ENCODE data around the gene TCF12.

Gene TCF12

DNA sequence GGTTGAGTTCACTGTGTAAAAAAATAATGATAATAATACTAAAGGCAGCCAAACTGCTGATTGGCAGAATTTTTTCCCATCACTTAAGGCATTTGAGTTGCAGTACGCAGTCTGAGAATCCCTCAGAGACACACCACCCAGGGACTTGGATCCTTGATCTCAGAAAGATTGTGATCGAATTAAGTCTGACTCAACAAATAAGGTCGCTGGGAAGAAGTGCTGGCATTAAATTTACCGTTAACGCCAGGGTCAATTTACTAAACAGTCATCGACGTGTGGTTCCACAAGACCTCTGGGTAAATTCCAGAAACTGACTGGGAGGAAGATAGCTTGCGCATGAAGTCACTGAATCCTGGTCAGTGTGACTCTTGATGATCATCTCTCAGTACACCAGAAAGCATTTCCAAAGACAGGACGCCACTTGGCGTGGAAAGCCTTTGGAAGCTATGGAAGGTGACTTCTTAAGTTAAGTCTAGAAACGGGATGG is 409.6 kb downstream of the TCF12 start:
- no peak for DNase-seq

DNA sequence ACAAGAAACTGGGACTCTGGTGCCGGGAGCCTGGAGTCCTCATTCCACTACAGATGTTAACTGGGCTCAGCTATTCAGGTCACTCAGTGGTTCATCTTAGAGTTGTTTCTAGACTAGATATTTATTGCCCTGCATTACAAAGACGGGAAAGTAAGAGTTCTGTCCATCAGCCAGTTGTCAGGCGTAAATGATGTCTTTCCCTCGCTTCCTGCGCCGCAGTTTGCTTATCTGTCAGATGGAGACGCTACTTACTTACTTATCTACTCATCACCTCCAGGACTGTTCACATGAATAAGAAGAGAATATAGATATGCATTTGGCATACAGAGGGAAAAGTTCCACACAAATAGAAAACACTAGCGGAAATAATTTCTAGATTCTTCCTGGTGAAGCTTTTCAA is 410.0 kb downstream of the TCF12 start:
- DNase-seq = no peak

DNA sequence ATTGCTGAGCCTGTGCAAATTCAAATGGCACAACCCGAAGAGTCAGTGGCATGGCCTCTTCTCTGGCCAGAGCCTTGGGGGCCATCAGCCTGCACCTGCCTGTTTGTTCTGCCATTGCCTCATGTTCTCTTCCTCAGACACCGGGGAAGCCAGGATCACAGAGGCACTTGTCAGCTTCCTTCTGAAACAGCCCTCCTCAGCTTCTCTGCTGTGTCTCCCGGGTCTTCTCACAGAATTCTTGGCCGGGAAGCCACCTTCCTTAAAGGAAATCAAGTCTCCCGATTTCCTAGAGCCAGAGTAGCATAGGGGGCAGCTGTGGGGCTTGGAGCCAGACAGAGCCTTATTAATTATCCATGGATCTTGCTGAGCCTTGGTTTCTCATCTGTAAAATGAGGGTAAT is 410.5 kb downstream of the TCF12 start:
- DNase-seq = no peak

DNA sequence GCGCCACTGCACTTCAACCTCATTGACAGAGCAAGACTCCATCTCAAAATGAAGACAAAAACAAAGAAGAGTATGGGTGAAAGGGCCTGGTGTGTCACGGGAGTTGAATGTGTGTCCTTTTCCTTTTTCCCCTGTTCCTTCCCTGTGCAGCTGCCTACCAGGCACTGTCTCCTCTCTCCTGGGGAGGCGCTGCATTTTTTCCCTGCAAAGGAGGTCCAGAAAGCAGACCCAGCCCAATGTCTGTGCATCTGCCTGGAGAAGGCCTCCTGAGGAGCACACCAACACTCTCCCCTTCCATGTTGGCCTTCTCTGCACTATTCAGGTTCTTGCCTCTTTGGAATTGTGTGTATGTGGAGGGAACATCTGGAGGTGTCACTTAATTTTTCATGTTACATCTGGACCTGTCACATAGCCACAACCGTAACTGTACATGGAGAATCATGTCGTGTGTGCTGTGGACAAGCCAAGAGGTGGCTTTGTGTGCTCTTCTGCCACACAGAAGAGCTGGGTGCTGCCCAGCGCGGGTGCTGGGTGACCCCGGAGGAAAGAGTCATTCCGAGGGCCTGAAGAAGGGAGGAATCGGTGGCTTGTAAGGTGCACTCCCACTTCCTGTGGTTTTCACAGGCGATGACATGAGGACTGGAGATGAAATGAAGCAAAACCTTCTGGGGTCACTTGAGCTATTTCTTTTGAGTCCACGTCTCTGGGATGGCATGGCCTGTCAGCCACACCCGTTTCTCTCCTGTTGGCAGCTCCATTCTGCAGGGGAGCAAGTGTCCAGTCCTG is 411.3 kb downstream of the TCF12 start:
- no peak for DNase-seq

DNA sequence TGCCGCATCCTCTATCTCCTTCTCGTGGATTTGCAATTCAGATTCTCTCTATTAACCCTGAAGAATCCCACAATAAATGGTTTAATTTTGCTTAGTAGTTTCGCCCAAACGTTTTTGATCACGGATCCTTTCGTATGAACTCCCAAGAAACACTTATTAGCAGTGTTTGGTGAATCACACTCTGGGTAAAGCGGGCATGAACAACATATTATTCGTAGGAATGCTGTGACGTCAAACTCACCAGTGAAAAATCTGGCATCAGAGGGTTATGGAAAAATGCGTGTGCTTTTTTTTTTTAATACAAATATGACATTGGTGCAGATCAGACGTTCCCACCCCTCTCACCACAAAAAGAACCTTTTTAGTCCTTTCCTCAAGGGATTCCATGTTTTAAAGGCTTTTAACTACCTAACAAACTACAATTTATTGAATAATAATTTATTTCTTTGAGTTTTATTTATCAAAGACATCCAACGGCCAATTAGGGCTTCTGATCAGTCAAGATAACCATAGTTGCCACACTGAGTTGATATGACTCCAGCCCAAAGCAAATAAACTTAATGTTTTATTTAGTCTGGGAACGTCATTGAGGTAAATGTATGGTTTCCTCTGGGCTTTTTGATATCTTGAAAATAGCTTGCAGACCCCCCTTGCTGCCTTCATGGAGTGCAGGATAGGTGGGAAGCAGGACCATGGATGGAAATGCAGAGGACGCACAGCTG is 412.3 kb downstream of the TCF12 start:
- DNase-seq = no peak

DNA sequence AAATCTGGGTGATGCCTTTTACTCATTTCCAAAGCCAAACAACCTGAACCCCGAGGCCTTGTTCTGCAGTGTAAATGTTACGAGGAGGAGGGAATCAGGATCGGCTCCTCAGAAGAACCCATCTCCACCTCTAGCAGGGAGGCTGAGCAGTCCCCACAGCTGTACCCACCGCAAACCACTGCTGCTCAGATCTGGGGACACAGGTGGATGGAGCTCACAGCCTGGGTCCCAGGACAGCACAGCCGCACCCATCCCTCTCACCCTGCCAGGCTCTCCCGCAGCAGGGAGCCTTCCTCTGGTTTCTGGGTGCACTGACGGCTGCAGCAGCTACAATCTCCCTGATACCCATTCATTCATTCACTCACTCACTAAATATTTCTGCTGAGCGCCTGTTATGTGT is 413.9 kb downstream of the TCF12 start:
- DNase-seq = no peak

DNA sequence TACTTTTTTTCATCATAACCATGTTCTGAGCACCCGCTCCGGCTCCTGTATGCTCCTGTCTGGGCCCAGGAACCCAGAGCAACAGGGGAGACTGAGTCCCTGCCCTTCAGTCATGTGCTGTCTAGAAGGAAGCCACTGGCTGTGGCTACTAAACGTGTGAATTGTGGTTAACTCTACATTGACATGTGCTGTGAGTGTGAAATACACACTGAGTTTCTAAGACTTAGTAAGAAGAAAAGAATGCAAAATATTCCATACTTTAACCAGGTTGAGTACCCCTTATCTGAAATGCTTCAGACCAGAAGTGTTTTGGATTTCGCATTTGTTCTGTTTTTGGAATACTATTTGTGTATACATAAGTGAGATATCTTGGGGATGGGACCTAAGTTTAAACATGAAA is 415.0 kb downstream of the TCF12 start:
- no peak for DNase-seq

DNA sequence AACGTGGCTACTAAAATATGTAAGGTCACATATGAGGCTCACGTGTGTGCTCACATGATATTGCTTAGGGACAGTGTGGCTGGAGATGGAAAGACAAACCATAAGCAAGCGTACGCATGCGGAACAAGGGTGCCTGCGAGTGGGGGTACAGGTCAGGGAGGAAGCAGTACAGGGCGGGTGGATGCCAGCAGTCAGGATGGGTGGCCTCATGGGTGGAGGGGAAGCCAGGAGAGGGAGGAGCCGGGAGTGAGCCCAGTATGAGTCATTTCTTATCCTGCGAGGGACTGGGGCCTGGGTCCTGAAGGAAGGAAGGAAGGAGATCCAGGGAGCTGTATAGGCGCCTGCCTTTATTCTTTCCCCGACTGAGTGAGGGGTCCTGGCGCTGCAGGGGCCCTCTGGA is 415.8 kb downstream of the TCF12 start:
- DNase-seq = no peak

DNA sequence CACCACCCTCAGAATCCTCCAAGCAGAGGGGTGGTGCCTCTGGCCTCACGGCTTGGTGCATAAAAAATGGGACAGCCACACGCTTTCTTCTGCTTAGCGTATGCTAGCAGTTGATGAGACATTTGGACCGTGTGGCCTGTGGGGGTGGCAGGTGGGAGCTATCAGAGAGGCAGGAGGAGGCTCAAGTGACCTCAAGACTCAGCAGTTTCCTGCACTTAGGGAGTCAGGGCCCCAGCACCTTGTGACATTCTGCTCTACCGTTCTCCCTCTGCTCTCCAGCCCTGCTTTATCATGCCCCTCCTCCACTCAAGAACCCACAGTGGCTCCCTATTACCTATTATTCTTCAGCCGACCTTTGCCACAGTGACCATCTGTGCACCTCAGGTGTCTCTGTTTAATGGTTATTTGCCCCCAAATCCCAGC is 416.9 kb downstream of the TCF12 start:
- no peak for DNase-seq

DNA sequence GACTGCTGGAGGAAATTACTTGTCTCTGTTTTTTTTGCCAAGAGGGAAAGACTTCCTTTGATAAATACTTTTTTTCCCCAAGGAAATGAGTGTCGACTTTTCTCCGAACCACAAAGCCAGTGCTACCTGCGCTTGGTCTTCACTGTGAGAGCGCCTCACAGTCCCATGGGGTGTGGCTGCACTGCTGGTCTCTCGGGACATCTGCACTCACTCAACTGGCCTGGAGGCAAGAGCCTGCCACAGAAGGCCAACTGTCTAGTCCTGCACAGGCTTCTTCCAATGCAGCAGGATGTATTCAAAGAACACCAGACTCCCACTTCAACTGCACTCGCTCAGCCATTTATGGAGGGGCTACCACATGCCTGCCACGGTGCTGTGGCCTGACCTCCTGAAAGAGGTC is 417.3 kb downstream of the TCF12 start:
- no peak for DNase-seq

DNA sequence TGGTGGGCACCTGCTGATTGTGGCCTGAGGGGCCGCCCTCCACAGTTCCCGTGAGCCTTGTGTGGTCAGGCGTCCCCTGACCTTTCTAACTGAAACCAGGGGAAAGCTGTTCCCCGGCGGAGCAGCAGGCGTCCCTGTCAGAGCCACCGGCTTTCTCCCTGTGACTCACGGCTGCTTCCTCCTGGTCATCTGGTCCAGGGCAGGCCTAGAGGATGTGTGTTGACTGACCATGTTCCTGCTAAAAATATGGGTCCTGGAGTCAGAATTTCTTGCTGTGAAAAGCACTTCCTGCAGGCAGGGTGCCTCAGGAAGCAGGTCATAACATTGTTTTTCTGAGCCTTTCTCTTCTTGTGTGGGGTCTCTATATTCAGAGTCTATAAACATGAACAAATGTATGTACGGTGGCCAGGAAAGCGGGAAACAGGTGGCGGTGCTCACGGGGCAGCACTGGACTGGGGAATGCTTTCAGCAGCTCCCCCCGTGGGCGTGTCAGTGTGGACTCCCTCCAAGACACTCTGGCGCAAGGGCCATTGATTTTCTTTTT is 419.5 kb downstream of the TCF12 start:
- no peak for DNase-seq

DNA sequence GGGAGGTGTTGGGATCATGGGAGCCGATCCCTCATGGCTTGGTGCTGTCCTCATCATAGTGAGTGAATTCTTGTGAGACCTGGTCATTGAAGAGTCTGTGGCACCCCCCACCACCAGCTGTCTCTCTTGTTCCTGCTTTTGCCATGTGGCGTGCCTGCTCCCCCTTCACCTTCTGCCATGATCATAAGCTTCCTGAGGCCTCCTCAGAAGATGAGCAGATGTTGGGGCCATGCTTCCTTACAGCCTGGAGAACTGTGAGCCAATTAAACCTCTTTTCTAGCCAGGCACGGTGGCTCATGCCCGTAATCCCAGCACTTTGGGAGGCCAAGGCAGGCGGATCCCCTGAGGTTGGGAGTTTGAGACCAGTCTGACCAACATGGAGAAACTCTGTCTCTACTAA is 420.9 kb downstream of the TCF12 start:
- DNase-seq = no peak
